A673 (cell line): ENCODE data around the gene TAS2R16.

ENCODE experiments used
- EZH2 ChIP-seq: fragments of 200-600 bp; sonication (generic); IDR thresholded peaks from 2 replicates; pipeline ENCODE4 v1.6.1; 2017; ENCODE audit warnings: borderline replicate concordance, low read depth, mild to moderate bottlenecking, mixed read lengths, antibody characterized with exemption, low read length; ENCODE audit not compliant: poor library complexity, severe bottlenecking
- TF ChIP-seq, protein P1 (sequence below): fragments of 300-800, 200-600 bp; sonication (generic); conservative IDR thresholded peaks from 2 replicates; pipeline ENCODE4 v1.5.1; 2017; ENCODE audit warnings: low read depth, mild to moderate bottlenecking, antibody characterized with exemption, low read length, moderate library complexity, mixed read lengths

DNA sequence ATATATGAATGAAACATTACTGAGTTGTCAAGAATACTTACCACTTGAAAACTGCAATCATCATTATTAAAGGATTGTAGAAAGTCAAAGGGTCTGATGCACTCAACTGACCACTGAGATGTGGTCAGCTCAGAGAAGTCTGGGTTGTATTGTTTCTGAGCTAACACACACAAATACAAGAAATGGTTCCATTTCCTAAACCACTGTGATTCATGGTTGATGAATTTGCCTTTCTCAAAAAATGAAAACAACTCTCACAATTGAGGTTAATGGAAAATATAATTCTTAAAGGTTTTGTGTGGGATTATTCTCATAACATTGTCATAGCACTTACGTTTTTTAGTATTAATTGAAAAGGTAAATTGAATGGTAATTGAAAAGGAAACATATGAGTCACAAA lies 45.6 kb upstream of the TAS2R16 start:
- TF ChIP-seq, protein P1, sequence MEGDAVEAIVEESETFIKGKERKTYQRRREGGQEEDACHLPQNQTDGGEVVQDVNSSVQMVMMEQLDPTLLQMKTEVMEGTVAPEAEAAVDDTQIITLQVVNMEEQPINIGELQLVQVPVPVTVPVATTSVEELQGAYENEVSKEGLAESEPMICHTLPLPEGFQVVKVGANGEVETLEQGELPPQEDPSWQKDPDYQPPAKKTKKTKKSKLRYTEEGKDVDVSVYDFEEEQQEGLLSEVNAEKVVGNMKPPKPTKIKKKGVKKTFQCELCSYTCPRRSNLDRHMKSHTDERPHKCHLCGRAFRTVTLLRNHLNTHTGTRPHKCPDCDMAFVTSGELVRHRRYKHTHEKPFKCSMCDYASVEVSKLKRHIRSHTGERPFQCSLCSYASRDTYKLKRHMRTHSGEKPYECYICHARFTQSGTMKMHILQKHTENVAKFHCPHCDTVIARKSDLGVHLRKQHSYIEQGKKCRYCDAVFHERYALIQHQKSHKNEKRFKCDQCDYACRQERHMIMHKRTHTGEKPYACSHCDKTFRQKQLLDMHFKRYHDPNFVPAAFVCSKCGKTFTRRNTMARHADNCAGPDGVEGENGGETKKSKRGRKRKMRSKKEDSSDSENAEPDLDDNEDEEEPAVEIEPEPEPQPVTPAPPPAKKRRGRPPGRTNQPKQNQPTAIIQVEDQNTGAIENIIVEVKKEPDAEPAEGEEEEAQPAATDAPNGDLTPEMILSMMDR, result no peak
- TF ChIP-seq EZH2, result no peak
